Fibroblast of mammary gland (primary cell): Measurements from ENCODE around the gene AFM.
"Not testable (repeated sequence)": the region's sequence is repeated elsewhere in the genome, so short reads cannot be mapped to it uniquely, and the experiment has no call there.

ENCODE experiments used
- DNase-seq: peaks from one replicate; pipeline ENCODE4 v3.0.0-alpha.2; 2010; ENCODE audit warnings: low read depth
- H3K4me3 ChIP-seq: 2 replicates; pipeline ENCODE4 v1.5.1; 2011; ENCODE audit warnings: low read depth, mild to moderate bottlenecking, low read length, moderate library complexity; ENCODE audit not compliant: control insufficient read depth
- TF ChIP-seq, protein P1 (sequence below): conservative IDR thresholded peaks from 2 replicates; pipeline ENCODE4 v1.5.1; 2011; ENCODE audit warnings: low read depth, low read length, inconsistent platforms; ENCODE audit not compliant: control insufficient read depth, insufficient read depth

The AFM gene

DNA sequence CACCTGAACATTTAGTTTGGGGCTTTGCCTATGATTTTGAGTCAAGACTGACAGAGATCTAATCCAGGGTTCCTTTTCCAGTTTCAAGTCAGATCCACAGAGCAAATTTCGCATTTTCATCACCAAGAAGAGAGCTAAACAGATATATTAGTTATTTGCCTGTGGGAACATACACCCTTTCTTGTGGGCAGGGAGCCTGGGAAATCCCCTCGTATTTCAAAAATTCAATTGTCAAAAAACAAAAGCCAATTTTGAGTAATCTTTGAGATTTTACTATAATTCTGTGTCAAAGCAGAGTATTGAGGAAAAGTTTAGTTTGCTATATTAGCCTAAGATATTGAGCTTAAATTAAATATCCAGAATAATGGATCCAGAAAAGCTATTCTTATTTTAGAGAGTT is 56.6 kb downstream of the AFM start:
- TF ChIP-seq, protein P1, sequence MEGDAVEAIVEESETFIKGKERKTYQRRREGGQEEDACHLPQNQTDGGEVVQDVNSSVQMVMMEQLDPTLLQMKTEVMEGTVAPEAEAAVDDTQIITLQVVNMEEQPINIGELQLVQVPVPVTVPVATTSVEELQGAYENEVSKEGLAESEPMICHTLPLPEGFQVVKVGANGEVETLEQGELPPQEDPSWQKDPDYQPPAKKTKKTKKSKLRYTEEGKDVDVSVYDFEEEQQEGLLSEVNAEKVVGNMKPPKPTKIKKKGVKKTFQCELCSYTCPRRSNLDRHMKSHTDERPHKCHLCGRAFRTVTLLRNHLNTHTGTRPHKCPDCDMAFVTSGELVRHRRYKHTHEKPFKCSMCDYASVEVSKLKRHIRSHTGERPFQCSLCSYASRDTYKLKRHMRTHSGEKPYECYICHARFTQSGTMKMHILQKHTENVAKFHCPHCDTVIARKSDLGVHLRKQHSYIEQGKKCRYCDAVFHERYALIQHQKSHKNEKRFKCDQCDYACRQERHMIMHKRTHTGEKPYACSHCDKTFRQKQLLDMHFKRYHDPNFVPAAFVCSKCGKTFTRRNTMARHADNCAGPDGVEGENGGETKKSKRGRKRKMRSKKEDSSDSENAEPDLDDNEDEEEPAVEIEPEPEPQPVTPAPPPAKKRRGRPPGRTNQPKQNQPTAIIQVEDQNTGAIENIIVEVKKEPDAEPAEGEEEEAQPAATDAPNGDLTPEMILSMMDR = no peak

DNA sequence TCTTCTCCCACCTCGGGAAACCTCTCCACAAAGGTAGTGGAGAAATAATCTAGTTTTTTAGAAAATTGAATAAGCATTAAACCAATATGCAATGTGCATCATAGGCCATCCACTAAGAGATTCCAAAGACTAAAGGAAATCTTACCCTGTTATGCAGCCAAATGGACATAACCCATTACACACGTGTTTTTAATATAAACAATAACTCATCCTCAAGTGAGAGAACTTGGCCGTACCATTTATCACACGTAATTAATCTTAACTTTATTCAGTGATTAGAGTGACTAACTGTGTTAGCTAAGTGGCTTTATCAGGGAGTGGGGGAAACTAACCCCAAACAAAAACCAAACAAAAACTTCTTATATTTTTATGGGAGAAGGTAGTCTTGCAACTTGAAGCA is 57.8 kb downstream of the AFM start:
- TF ChIP-seq, protein P1 = no peak
- peak; percentile 67 for DNase-seq
- H3K4me3 ChIP-seq = no peak overlapping the region

More for the DNA sequence above, 56.6 kb downstream of the AFM start:
- no peak for DNase-seq
- no peak overlapping the region for H3K4me3 ChIP-seq

DNA sequence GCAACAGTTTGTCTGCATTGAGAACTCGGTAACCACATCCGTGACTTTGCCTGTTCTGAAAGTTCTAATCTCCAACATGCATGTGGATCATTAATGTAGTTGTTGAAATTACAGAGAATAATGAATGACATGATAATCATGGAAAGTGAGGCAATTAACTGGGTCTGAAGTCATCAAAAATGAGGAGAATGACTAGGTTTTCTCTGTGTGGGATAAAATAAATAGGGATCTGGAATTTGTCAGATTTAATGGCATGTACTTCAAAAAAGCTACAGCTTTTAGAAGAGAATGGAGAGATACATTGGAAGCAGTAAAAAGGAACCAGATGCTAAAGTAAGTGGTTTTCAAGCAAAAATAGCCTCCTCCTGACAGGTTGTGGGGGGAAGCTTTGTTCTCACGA is 59.3 kb downstream of the AFM start:
- H3K4me3 ChIP-seq = no peak overlapping the region
- TF ChIP-seq, protein P1 = no peak
- no peak for DNase-seq

DNA sequence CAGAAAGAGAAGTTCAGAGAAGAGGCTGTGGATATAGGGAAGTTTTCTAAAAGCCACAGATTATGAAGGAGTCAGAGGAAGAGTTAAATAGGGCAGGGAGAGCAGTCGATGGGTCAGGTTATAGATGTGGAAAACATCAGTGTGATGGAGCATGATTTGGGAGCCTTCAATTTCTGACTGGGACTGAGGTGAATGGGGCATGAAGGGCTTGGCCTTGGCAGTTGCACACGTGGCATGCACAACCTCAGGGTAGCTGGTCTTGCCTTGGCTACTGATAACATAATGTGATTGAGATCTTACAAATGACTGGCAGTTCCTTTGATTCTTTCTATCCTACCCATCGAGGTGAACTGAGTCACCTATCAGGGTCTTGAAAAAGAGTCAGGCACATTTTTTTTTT is 59.7 kb downstream of the AFM start:
- no peak for DNase-seq
- no peak overlapping the region for H3K4me3 ChIP-seq
- TF ChIP-seq, protein P1 = no peak

DNA sequence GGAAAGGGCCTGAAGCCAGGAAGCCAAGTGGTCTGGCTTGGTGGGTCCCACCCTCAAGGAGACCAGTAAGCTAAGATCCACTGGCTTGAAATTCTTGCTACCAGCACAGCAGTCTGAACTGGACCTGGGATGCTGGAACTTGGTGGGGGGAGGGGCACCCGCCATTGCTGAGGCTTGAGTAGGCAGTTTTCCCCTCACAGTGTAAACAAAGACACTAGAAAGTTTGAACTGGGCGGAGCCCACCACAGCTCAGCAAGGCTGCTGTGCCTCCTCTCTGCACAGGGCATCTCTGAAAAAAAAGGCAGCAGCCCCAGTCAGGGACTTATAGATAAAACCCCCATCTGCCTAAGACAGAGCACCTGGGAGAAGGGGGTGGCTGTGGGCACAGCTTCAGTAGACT is 63.1 kb downstream of the AFM start:
- no peak overlapping the region for H3K4me3 ChIP-seq
- TF ChIP-seq, protein P1 = no peak
- no peak for DNase-seq

DNA sequence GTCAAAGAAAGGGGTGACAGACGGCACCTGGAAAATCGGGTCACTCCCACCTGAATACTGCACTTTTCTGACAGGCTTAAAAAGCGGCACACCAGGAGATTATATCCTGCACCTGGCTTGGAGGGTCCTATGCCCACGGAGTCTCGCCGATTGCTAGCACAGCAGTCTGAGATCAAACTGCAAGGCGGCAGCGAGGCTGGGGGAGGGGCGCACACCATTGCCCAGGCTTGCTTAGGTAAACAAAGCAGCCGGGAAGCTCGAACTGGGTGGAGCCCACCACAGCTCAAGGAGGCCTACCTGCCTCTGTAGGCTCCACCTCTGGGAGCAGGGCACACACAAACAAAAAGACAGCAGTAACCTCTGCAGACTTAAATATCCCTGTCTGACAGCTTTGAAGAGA is 69.3 kb downstream of the AFM start:
- not testable (repeated sequence) for DNase-seq, H3K4me3 ChIP-seq
